ENCODE measurements around the gene CARS1. TPM values are rescaled to one million over a fixed set of nuclear protein-coding genes. Genes with fewer than 3 reads are reported as not detected.
A peak's percentile ranks its signal among the peaks of the same experiment; 100 is the strongest.

CARS1 gene
- total RNA-seq, 2 donors from 2014 or later, result 15.8 to 20.8 TPM

- TF ChIP-seq CTCF (IDR thresholded peaks at IDR 0.05), result no peak
- no peak for TF ChIP-seq POLR2A (IDR thresholded peaks at IDR 0.05)
- peak in 1 of 4 donors; percentile 9 for DNase-seq
- Histone ChIP-seq H3K36me3 (replicated peaks in 1 of 2; ENCODE audit: insufficient read depth in 1 of 2, low read depth in 2 of 2) (no peaks in the 10 kb centered on the region), H3K27me3 (no peaks in the 10 kb centered on the region), H3K9me3 (no peaks in the 10 kb centered on the region), H3K4me1 (peaks cover 50% of the 10 kb centered on the region), H3K4me3 (no peak overlapping the region), H3K27ac (no peak overlapping the region)
- 78 to 79% methylated on average over 12 to 14 of the region's 14 CpGs for WGBS, 2 donors
- ATAC-seq, result no peak
- intact Hi-C loops (cut with DNase I), result no loop called here
These were observed 61.2 kb downstream of the CARS1 start for GRCh38 chr11:2995893-2996554.

- no peak for ATAC-seq
- Histone ChIP-seq H3K9me3 (no peaks in the 10 kb centered on the region), H3K4me1 (peaks cover 45% of the 10 kb centered on the region), H3K36me3 (replicated peaks in 1 of 2; ENCODE audit: insufficient read depth in 1 of 2, low read depth in 2 of 2) (no peaks in the 10 kb centered on the region), H3K4me3 (no peak overlapping the region), H3K27me3 (no peaks in the 10 kb centered on the region), H3K27ac (no peak overlapping the region)
- WGBS, 2 donors, result 73 to 79% methylated on average over 4 to 13 of the region's 13 CpGs
- no peak for TF ChIP-seq CTCF (IDR thresholded peaks at IDR 0.05)
- no peak for TF ChIP-seq POLR2A (IDR thresholded peaks at IDR 0.05)
- intact Hi-C loops (cut with DNase I), result no loop called here
- peak in 1 of 4 donors; percentile 11 for DNase-seq
These were observed 62.1 kb downstream of the CARS1 start for GRCh38 chr11:2995031-2995561.

- Histone ChIP-seq H3K9me3 (no peaks in the 10 kb centered on the region), H3K27me3 (no peaks in the 10 kb centered on the region), H3K4me3 (no peak overlapping the region), H3K27ac (no peak overlapping the region), H3K4me1 (peaks cover 45% of the 10 kb centered on the region), H3K36me3 (replicated peaks in 1 of 2; ENCODE audit: insufficient read depth in 1 of 2, low read depth in 2 of 2) (no peaks in the 10 kb centered on the region)
- TF ChIP-seq CTCF (IDR thresholded peaks at IDR 0.05), result no peak
- TF ChIP-seq POLR2A (IDR thresholded peaks at IDR 0.05), result no peak
- DNase-seq, result peak in 1 of 4 donors; percentile 1
- intact Hi-C loops (cut with DNase I), result no loop called here
- 78 to 88% methylated on average over 4 of the region's 4 CpGs for WGBS, 2 donors
- no peak for ATAC-seq
These were observed 62.9 kb downstream of the CARS1 start for GRCh38 chr11:2994336-2994730.

DNA sequence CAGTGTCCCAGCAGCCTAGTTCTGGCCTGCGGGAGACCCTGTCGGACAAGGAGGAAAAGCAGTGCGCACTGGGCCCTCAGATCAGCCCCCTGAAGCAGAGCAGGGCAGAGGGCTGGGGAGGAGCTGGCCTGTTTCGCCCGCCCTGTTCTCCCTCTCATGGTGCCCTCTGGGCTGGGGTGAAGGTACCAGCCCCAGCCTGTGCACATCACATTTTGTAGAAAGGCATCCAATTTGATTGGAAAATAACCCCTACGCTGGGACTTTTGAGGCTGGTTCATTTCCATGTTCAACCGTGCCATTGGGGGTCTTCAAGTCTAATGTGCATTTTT, 64.3 kb downstream of the CARS1 start:
- no peak for ATAC-seq
- DNase-seq, result no peak
- Histone ChIP-seq H3K27me3 (no peaks in the 10 kb centered on the region), H3K27ac (peak overlapping the region in 1 of 4 donors; percentile 95), H3K36me3 (replicated peaks in 1 of 2; ENCODE audit: insufficient read depth in 1 of 2, low read depth in 2 of 2) (no peaks in the 10 kb centered on the region), H3K4me1 (peaks cover 46% of the 10 kb centered on the region), H3K4me3 (peak overlapping the region in 1 of 2 donors; percentile 30), H3K9me3 (no peaks in the 10 kb centered on the region)
- WGBS, 2 donors, result 28 to 41% methylated on average over 4 to 7 of the region's 7 CpGs
- intact Hi-C loops (cut with DNase I), result no loop called here
- TF ChIP-seq POLR2A (IDR thresholded peaks at IDR 0.05), result no peak
- TF ChIP-seq CTCF (IDR thresholded peaks at IDR 0.05), result no peak

Data from body of pancreas (tissue), 4 donors.